Sigmoid colon (tissue), 7 donors: ENCODE measurements around the gene TTLL8. TPM values are rescaled to one million over a fixed set of nuclear protein-coding genes. Genes with fewer than 3 reads are reported as not detected.
A peak's percentile ranks its signal among the peaks of the same experiment; 100 is the strongest.

Source experiments
- DNase-seq: peaks from one replicate; pipeline ENCODE4 v3.0.0-alpha.2; 2019
- H3K27ac ChIP-seq, 4 donors: fragments of 200-600 bp; sonication (generic); one replicate each; pipeline ENCODE4 v1.5.1; 2016 to 2019; ENCODE audit warnings: mild to moderate bottlenecking in 1 of 4
- H3K27me3 ChIP-seq, 3 donors: fragments of 200-600 bp; sonication (generic); one replicate each; pipeline ENCODE4 v1.5.1; 2019; ENCODE audit warnings: mild to moderate bottlenecking in 1 of 3
- H3K36me3 ChIP-seq, 4 donors: fragments of 200-600 bp; sonication (generic); one replicate each; pipeline ENCODE4 v1.5.1; 2016 to 2019
- H3K4me1 ChIP-seq, 4 donors: fragments of 200-600 bp; sonication (generic); one replicate each; pipeline ENCODE4 v1.5.1; 2017 to 2019
- H3K4me3 ChIP-seq, 4 donors: fragments of 200-600 bp; sonication (generic); one replicate each; pipeline ENCODE4 v1.5.1; 2017 to 2019; ENCODE audit warnings: mild to moderate bottlenecking in 2 of 4, moderate library complexity in 1 of 4
- H3K9me3 ChIP-seq, 4 donors: fragments of 200-600 bp in 3 of 4; sonication (generic) in 3 of 4; one replicate each; pipeline versions ENCODE4 v1.5.1 to v1.6.1; 2013 to 2019
- CTCF ChIP-seq, 4 experiments: fragments of 450-650 bp in 3 of 4; fragments of 200-600 bp in 1 of 4; IDR thresholded peaks; one replicate each; pipeline ENCODE4 v1.5.1; 2016 to 2019; ENCODE audit warnings: antibody characterized with exemption in 4 of 4, mild to moderate bottlenecking in 3 of 4, moderate library complexity in 2 of 4
- EP300 ChIP-seq, 4 donors: sonication (generic); formaldehyde crosslinking; IDR thresholded peaks; one replicate each; pipeline ENCODE4 v1.6.1; 2017; ENCODE audit warnings: antibody characterized with exemption in 4 of 4
- POLR2A ChIP-seq, 2 donors: fragments of 450-650 bp; IDR thresholded peaks; one replicate each; pipeline ENCODE4 v1.6.1; 2016; ENCODE audit warnings: antibody characterized with exemption in 2 of 2, mild to moderate bottlenecking in 2 of 2, moderate library complexity in 2 of 2
- POLR2AphosphoS5 ChIP-seq, 4 donors: sonication (generic); formaldehyde crosslinking; IDR thresholded peaks; one replicate each; pipeline ENCODE4 v1.6.1; 2017; ENCODE audit warnings: antibody characterized with exemption in 4 of 4
- WGBS, 2 donors: extraction: QIAGEN DNeasy Blood & Tissue Kit; methylation state at CpG; one replicate each; pipeline ENCODE4 v1.1.7; 2013; 5-methylcytosine and 5-hydroxymethylcytosine counted together
- intact Hi-C: fragments of 100-400 bp; cut with DNase I; formaldehyde crosslinking; loops from one replicate; pipeline ENCODE4 v1.15.1; 2023
- polyA plus RNA-seq, 3 donors: library from polyadenylated mRNA; stranded (reverse); fragments of 200-250 nt; gene quantifications; one replicate each; pipeline ENCODE4 v1.2.3, GENCODE V29; 2013
- total RNA-seq, 4 donors: library from RNA; depleted of rRNA; stranded (reverse); fragments of >200 nt; gene quantifications; one replicate each; pipeline ENCODE4 v1.1.0, GENCODE V29; 2016
- donor health status: healthy with polysubstance abuse.
- donor health status: Bipolar disorder and iron deficiency.
- donor health status: healthy.

Gene TTLL8
- total and polyA plus RNA-seq, 7 donors = not detected

- TF ChIP-seq EP300 (IDR thresholded peaks at IDR 0.05) = no peak
- TF ChIP-seq POLR2AphosphoS5 (IDR thresholded peaks at IDR 0.05) = no peak
- no peak for TF ChIP-seq POLR2A (IDR thresholded peaks at IDR 0.05)
- no peak for TF ChIP-seq CTCF (IDR thresholded peaks at IDR 0.05)
- Histone ChIP-seq H3K27ac (no peak overlapping the region), H3K9me3 (no peaks in the 10 kb centered on the region), H3K4me1 (peaks cover 0 to 7% (median 3%) of the 10 kb centered on the region in 4 donors), H3K4me3 (peak overlapping the region in 1 of 4 donors; percentile 22), H3K27me3 (peaks cover 8 to 35% (median 26%) of the 10 kb centered on the region in 3 donors), H3K36me3 (no peaks in the 10 kb centered on the region)
- DNase-seq = no peak
- 47 to 54% methylated on average over 41 of the region's 41 CpGs for WGBS, 2 donors
- intact Hi-C loops = no loop called here
These were observed 58.0 kb downstream of the TTLL8 start for GRCh38 chr22:49999946-50000586.

GRCh38 chr22:49999063-49999945, 58.8 kb downstream of the TTLL8 start:
- Histone ChIP-seq H3K36me3 (no peaks in the 10 kb centered on the region), H3K27me3 (peaks cover 8 to 35% (median 26%) of the 10 kb centered on the region in 3 donors), H3K9me3 (no peaks in the 10 kb centered on the region), H3K27ac (no peak overlapping the region), H3K4me3 (peak overlapping the region in 1 of 4 donors; percentile 22), H3K4me1 (peaks cover 0 to 7% (median 3%) of the 10 kb centered on the region in 4 donors)
- WGBS, 2 donors = 16 to 19% methylated on average over 66 to 70 of the region's 70 CpGs
- intact Hi-C loops = no loop called here
- TF ChIP-seq POLR2A (IDR thresholded peaks at IDR 0.05) = no peak
- no peak for TF ChIP-seq EP300 (IDR thresholded peaks at IDR 0.05)
- no peak for TF ChIP-seq POLR2AphosphoS5 (IDR thresholded peaks at IDR 0.05)
- TF ChIP-seq CTCF (IDR thresholded peaks at IDR 0.05) = no peak
- no peak for DNase-seq

- DNase-seq = no peak
- intact Hi-C loops = no loop called here
- 87 to 92% methylated on average over 14 of the region's 14 CpGs for WGBS, 2 donors
These were observed 59.4 kb downstream of the TTLL8 start for GRCh38 chr22:49998718-49999062.

More at GRCh38 chr22:49998718-49999062, 59.4 kb downstream of the TTLL8 start:
- peaks cover 0 to 7% (median 3%) of the 10 kb centered on the region in 4 donors for H3K4me1 ChIP-seq
- no peaks in the 10 kb centered on the region for H3K36me3 ChIP-seq
- no peak overlapping the region for H3K27ac ChIP-seq
- peaks cover 8 to 35% (median 26%) of the 10 kb centered on the region in 3 donors for H3K27me3 ChIP-seq
- TF ChIP-seq CTCF (IDR thresholded peaks at IDR 0.05) = no peak
- no peak for TF ChIP-seq EP300 (IDR thresholded peaks at IDR 0.05)
- no peak for TF ChIP-seq POLR2AphosphoS5 (IDR thresholded peaks at IDR 0.05)
- TF ChIP-seq POLR2A (IDR thresholded peaks at IDR 0.05) = no peak
- H3K4me3 ChIP-seq = no peak overlapping the region
- no peaks in the 10 kb centered on the region for H3K9me3 ChIP-seq
